HG02938 (cell line): ENCODE measurements around the gene ASTL.
"Not testable (repeated sequence)": the region's sequence is repeated elsewhere in the genome, so short reads cannot be mapped to it uniquely, and the experiment has no call there.

Source experiments
- ATAC-seq: cut with Tn5 transposase; IDR thresholded peaks from one replicate; pipeline ENCODE4 v1.9.1; 2021; ENCODE audit warnings: mild to moderate bottlenecking, moderate library complexity; ENCODE audit not compliant: unreplicated experiment

Gene ASTL

DNA sequence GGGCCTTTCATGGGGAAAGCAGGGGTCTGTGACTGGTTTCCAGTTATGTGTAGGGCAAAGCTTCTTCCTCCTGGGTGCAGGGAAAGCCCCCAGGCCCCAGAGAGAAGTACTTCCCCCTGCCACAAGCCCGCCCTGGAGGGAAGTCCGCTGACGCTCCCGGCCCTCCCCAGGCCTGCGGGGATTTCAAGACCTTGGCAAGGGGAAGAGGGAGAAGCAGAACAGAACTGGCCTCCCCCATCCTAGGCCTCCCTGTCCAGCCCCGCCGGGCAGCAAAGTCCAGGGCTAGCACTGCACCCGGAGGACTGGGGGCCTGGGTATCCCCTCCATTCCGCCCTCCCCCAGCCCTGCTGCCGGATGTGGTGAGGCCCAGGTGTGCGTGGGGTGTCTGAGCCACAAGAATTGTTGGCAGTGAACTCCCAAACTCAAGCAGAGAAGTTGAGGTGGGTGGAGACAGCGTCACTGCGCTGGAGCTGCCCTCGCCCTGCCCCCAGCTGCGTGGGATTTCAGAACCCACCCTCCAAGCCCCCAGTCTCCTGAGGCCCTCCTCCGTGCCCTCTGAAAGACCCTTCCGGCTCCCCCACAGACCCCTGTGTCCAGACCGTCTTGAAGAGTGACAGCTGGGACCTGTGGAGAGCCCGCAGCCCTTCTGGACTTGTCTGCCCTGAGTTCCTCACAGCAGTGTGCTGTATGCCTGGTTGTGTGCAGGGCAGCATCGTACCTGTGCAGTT is 8.0 kb upstream of the ASTL start:
- ATAC-seq, result peak; percentile 32

DNA sequence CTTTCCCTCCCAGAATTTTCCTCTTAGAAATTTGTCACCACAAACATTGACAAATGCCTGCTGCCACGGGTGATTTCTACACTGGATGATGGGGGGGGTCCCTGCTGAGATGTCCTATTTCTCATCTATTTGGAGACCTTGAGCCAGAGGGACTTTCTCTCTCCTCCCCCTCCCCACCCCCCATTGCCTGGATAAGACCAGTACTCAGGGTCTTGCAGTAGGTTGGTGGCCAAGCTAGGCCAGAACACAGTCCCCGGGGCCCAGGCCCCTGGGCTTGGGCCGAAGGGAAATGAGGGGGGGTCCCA is 7.5 kb upstream of the ASTL start:
- no peak for ATAC-seq

DNA sequence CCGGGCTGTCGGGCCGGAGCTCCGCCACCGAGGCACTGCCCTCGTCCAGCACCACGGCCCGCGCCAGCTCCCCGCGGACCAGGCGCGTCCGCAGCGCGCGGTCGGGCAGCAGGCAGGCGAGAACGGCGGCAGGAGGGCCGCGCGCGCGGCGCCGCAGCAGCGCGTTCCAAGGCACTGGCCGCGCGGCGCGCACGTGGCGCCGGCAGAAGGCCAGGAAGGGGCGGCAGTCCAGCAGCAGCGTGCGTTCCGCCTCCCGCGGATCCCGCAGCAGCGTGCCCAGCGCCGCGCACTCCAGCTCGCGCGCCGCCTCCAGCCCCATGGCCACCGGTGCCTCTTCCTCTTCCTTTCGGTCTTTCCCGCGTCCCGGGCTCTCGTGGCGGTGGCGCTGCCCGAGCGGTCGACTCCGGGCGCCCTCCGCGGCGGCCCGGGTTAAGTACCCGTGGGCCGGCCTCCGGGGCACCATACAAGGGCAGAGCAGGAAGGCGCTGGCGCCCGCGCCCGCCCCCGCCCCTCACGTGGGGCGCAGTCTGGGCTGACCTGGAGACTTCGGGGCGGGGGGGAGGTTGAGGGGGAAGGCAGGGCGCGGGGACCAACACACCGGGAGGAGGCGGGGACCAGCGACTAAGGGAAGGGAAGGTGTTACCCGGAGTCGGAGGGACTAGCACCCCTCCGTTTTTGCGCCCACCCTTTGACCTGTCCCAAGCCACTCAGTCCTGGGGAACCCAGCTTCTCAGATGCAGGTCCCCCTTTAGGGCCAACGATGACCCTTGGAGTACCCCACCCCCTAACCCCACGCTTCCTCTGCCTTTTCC is 6.9 kb upstream of the ASTL start, which contains the start of gene DUSP2:
Gene DUSP2, minus strand, starts transcription at position 405 of the 812 bp plus-strand sequence. Its CDS starts 86 bp downstream, at position 319.
- peak; percentile 40 for ATAC-seq

DNA sequence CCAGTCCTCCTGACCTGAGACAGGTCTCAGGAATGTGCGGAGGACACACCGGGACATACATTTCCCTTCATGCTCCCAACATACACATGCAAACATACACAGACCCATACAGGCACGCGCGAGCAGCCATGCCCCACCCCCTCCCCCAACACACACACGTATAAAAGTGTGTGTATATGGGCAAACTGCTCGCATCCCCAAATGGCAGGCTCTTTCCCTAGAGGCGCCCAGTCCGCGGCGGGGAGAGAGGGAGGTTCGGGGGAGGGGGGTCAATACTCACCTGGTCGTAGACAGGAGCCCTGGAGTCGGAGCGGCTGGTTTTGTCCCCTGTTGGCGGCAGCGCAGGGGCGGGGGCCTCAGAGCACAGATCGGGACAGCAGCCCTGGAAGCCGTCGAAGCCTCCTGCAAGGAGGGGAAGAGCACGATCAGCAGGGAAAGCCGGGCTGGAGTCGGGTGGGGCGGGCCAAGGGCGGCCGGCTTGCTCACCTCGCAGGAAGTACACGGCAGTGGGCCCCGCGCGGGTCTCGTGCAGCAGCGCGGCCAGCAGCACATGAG is 6.3 kb upstream of the ASTL start:
- no peak for ATAC-seq

DNA sequence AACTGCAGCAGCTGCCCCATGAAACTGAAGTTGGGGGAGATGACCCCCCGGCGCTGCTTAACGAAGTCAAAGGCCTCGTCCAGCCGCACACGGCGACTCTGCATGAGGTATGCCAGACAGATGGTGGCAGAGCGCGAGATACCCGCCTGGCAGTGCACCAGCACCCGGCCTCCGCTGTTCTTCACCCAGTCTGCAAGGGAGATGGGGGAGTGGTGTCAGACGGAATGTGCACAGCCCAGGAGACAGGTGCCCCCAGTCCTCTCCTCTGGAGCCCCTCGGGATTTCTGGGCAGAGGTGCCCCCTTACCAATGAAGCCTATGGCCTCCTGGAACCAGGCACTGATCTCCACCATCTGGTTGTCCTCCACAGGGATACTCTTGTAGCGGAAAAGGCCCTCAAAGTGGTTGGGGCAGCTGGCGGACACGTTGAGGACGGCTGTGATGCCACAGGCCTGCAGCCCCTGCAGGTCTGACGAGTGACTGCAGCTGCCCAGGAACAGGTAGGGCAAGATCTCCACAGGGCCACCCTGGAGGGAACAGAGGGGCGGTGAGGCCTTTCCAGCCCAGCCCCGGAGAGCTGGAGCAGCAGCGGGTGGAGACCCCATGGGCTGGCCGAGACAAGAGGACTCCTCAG is 5.7 kb upstream of the ASTL start:
- ATAC-seq, result no peak

DNA sequence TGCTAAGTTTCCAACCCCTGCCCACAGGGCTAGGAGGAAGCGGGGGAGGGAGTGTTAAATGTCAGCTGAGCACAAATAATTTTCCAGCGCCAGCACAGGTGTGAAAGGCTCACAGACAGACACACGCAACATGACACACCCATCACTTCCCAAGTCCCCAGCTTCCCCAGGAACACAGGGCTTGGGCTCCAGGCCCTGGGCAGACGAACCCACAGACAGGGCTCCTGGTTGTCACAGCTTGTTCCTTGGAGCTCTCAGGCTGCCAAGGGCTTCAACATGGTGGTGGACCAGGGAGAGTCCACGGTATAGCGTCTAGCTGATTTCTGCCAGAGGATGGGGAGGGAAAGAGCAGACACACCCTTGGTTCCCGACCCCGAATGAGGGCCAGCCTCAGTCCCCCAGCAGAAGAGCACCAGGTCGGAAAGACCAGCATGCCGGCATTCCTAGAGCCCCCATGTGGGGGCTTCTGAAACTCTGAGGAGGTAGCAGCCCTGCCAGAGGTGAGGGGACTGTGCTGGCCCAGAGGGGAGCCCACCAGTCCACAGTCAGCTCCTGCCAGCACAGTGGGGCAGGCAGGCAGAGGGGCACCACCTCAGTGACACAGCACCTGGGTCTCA is 5.0 kb upstream of the ASTL start:
- no peak for ATAC-seq

DNA sequence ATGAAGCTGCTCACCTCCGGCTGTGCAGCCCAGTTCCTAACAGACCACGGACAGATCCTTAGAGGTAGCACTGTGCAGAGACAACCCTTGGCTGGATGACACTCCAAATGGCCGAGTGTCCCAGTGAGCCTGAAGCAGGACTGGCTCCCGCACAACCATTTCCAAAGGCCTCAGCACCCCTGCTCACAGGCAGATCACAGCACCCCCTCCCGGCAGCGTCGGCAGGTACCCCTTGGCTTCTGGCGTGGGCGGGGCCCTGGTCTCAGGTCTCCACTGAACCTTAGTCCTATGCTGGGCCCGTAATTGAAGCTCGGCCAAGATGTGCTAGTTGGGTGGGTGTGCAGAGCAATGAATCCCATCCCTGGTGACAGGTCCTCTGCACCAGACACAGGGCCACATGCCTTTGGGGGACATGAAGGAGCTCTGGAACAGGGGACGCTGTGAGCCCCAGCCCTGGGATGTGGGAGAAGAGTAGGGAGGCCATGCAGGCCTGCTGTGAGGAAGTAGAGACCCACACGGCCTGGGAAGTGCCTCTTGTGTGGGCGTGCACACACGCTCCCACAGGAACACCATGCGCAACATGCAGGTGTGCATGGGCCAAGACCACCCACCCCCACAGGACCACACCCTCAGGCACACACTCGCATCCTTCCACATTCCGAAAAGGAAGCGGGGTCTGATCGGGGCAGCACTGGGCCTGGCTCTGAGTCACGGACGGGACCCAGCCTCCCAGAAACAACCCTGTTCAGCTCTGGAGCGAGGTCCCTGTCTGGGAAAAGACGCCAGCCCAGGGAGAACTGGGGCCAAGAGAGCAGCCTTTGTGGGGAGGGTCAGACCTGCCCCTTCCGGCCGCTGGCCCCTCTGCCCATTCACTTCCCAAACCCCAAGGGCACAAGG is 4.2 kb upstream of the ASTL start:
- no peak for ATAC-seq

DNA sequence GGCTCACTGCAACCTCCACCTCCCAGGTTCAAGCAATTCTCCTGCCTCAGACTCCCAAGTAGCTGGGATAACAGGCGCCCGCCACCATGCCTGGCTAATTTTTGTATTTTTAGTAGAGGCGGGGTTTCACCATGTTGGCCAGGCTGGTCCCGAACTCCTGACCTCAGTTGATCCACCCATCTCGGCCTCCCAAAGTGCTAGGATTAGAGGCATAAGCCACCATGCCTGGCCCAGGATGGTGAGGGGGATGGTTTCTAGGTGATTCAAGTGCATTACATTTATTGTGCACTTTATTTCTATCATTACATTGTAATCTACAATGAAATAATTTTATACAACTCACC is 3.3 kb upstream of the ASTL start:
- not testable (repeated sequence) for ATAC-seq

DNA sequence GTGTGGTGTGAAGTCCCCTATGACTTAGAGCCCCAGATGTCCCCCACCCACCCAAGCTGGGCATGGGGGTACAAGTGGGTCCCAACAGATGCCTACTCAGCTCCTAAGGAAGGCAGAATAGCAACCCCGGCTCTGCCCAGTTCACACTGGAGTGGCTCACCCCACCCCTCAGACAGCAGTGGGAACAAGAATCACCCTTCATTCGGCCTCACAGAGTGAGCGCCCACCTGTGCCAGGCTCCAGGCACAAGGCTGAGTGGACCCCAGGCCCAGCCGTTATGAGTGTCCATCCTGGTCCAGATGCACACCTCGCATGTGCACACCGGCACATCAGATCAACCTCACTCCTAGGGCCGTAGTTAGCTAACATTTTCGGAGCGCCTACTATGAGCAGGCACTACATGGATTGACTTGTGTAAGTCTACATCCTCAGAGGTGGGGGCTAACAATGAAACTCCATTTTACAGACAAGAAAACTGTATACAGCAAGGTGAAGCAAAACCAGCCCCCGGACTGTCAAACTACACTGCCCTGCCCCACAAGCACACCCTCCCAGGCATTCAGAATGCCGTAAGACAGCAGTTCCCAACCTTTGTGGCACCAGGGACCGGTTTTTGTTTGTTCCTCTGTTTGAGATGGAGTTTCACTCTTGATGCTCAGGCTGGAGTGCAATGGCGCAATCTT is 2.8 kb upstream of the ASTL start:
- ATAC-seq, result no peak

DNA sequence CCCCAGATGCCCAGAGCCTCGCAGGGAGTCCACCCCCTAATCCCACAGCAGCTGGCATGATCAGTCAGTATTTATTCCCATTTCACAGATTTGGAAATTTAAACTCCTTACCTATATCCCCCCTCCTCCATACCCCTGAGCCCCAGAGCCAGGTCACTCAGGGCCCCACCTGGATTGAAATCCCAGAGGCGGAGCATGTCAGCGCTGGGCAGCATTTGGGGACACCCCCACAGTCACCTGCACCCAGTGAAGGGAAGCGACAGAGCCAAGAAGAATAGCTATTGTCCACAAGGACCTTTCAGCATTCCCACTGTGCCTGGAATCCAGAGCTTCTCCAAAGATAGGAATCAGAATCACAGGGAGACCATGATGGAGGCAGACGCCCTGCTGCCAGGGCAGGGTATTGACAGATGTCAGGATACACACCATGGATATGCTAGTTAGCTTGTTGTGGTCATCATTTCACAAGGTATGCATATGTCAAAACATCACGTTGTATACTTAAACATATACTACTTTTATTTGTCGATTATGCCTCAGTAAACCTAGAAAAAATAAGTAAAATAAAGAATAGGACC is 968 bp upstream of the ASTL start:
- no peak for ATAC-seq

DNA sequence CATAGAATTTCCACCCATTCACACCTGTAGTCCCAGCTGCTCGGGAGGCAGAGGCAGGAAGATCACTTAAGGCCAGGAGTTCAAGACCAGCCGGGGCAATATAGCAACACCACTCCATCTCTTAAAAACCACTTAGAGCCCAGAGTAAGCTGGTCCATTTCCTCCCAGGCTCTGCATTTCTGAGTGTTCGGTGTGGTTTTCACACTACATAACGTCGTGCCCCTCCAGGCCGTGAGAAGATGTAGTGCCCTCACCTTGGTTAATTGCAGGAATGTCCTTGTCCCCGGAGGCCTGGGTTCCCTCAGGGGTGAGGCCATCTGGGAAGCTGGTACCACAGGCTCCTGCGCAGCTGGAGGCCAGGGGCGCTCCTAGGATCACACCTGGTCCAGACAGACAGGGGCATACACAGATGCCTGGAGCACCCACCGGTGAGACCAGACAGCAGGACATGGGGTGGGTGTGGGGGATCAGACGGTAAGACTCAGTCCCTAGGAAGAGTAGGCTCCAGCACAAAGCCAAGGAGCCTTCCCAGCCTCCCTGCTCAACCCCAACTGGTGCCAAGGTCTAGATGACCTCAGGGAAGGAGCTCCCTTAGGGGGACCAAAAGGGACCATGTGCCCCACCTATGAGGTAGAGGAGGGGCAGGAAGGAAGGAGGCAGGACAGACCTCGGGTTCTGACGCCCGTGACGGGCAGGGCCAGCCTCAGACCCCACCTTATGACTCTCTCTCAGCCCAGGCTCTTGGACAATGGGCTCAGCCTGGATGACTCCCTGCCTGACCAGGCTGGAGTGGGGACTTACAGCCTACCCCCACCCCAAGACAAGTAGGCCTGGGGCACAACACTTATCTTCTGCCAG is 752 bp downstream of the ASTL start:
- no peak for ATAC-seq

DNA sequence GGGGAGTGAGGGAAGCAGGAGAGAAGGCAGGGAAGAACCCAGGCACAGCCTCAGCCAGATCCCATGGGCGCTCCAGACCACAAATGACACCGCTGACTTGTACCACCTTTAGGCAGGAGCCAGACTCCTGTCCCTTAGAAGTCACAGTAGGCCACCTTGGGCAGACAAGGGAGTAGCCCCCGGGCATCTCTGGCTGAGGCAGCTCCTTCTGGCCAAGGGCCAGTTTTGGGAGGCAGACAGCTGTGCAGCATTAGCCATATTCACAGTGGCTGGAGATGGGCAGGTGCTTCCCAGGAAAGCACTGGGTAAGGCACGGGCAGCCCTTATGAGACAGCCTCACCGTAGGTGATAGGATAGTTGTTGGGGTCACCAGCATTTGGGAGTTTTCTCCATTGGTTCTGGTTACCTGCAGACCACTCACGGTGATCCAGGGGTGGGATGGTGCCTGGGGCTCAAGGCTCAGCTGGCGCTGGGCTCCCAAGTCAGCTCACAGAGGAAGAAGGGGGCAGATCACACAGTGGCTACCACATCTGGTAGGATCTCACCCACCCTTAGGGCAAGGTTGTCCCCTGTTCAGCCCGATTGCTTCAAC is 2.1 kb downstream of the ASTL start:
- no peak for ATAC-seq

DNA sequence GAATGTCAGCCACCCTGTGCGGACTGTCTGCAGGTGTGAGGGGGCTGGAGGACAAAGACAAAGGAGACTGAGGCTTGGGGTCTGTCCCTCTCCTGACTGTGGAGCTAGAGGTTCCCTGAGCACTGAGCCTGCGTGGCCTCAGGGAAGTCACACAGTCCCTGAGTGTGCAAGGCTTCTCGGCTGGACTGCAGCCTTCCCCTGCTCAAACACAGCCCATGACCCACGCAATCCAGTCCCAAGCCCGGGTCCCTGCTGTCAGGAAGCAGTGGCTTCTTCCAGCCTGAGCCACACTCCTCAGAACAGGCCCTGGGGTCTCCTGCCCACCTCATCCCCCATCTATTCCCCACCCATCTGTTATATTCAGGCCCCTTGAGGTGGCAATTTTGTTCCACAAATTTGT is 2.7 kb downstream of the ASTL start:
- no peak for ATAC-seq

DNA sequence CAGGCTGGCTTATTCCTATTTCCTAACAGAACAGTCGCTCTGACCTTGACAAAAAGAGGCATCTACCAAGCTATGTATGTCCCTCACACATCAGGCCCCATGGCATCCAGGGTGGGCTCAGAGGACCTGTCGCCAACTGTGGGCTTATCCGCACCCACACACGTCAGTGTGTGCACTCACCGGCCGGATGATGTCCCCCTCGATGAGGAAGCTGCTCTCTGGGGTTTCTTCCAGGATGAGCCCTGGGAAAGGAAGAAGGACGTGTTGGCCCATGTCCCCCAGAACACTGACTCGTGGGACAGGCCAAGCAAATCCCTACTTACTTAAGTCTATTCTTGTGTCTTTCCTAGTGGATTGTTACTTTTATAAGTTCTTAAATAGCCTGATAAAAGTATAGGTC is 3.1 kb downstream of the ASTL start:
- no peak for ATAC-seq

DNA sequence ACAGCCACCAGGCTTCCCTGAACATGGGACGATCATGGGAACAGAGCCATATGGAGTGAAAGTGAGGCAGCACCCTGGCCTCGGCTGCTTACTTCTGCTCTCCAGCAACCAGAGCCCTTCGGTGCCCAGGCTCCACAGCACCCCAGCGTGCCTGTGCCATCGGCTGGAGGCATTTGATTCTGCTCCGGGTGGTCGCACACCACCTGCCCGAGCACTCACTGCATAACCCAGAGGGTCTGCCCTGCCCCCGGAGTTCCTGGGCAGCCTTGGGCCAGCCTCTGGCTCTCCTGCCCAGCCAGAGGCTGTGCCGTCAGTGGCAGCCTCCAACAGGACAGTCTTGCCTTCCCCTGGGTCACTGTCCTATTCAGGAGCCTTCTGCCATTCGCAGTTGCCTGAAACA is 3.9 kb downstream of the ASTL start:
- ATAC-seq, result no peak

DNA sequence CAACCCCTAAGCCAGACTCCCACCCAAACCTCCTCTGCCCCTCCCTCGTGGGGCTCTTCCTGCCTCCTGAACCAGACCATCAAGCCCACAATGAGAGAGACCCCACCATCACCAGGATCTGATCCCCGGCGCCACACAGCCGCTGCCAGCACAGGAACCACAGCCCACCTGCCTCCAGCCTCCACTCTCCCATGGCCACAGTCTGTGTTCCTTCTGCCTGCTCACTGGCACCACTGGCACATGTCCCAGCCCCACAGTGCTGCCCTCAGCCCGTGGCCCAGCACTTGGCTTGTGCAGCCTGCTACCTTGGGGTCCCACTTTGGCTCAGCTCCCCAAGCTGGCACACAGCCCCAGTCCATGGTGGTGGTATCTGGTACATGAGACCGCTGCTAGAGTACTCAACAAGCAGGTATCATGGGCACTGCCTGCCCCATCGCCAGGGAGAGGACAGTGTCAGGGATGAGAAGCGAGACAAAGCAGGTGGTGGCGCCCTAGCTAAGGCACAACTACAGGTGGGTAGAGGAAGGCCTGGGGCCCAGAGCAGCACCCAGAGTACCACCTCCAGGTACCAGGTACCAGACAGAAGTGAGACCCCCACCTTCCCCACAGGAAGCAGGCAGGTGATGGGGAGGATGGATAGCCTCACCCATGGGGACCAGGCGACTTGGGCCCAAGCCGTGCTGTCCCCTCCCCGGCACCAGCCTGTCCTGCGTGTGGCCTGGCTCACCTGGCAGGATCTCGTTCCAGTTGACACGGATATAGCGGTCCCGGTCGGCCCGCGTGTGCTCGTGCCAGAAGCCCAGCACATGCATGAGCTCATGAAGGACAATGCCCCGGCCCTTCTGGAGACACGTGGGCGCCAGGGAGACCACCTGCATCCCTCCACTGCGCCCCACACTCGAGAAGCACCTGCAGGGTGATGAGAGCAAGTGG is 6.2 kb downstream of the ASTL start:
- ATAC-seq, result no peak

DNA sequence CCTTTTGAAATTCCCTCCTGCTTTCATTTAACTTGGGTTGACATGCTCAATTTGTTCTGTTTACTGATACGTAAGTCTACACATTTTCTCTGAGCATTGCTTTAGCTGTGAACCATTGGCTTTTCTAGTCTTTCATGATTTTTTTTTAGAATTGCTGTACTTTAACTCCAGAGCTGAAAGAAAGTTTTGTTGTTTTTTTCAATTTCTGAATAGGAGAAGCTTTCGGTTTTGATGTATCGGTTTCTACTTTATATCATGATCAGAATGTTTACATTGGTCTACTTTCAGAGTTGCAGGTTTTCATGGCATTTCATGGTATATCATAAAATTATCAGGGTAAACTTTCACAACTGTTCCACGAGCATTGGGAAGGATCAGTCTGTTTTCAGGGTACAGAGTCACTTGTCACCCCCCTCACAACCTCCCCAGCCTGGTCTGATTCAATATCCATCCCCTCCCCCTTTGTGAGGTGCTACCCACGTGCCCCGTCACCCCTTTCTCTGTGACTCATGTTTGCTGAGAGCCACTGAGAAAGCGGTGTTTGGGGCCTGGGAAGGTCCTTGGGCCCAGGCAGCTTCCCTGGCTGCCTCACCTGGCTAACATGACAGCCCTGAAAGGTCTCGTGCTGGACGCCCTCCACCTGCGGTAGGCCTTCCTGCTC is 7.0 kb downstream of the ASTL start:
- ATAC-seq, result no peak
